Lung (tissue), 12 donors: ENCODE results near the gene FSTL1. TPM values are rescaled to one million over a fixed set of nuclear protein-coding genes. Genes with fewer than 3 reads are reported as not detected.

Source experiments
- ATAC-seq: fragments of 200-7000 bp; cut with Tn5 transposase; one replicate; pipeline ENCODE4 v1.9.1; 2020; ENCODE audit warnings: moderate number of reproducible peaks; ENCODE audit not compliant: insufficient read depth, low FRiP score
- DNase-seq, 3 donors: peaks; one replicate each; pipeline ENCODE4 v3.0.0-alpha.2; 2013 to 2017
- H3K27ac ChIP-seq, 2 donors: one replicate each; pipeline ENCODE4 v1.5.1; 2013; ENCODE audit warnings: mild to moderate bottlenecking in 2 of 2, moderate library complexity in 2 of 2, control low read depth in 1 of 2, inconsistent platforms in 1 of 2, low read depth in 1 of 2, low read length in 1 of 2
- H3K27me3 ChIP-seq, 3 donors: one replicate each; pipeline ENCODE4 v1.5.1; 2013; ENCODE audit warnings: low read length in 2 of 3; ENCODE audit not compliant: control insufficient read depth in 3 of 3, insufficient read depth in 3 of 3
- H3K36me3 ChIP-seq, 4 donors: one replicate each; pipeline ENCODE4 v1.5.1; 2013; ENCODE audit warnings: low read length in 4 of 4, mild to moderate bottlenecking in 1 of 4, moderate library complexity in 1 of 4; ENCODE audit not compliant: control insufficient read depth in 4 of 4, insufficient read depth in 4 of 4
- H3K4me1 ChIP-seq, 5 donors: one replicate each; pipeline ENCODE4 v1.5.1; 2013; ENCODE audit warnings: low read length in 5 of 5, mild to moderate bottlenecking in 2 of 5, moderate library complexity in 1 of 5; ENCODE audit not compliant: control insufficient read depth in 5 of 5, insufficient read depth in 5 of 5
- H3K4me3 ChIP-seq: one replicate; pipeline ENCODE4 v1.5.1; 2013; ENCODE audit warnings: mild to moderate bottlenecking, control low read depth, moderate library complexity
- H3K9ac ChIP-seq, 2 donors: one replicate each; pipeline ENCODE4 v1.5.1; 2013; ENCODE audit warnings: low read length in 2 of 2, control low read depth in 1 of 2; ENCODE audit not compliant: insufficient read depth in 1 of 2
- H3K9me3 ChIP-seq, 4 donors: one replicate each; pipeline ENCODE4 v1.5.1; 2013; ENCODE audit warnings: low read length in 3 of 4, mild to moderate bottlenecking in 1 of 4, moderate library complexity in 1 of 4; ENCODE audit not compliant: control insufficient read depth in 4 of 4, insufficient read depth in 3 of 4
- WGBS, 2 donors: extraction: QIAGEN DNeasy Blood & Tissue Kit; methylation state at CpG; one replicate each; pipeline ENCODE4 v1.1.7; 2013; 5-methylcytosine and 5-hydroxymethylcytosine counted together
- polyA plus RNA-seq, 2 donors: library from polyadenylated mRNA; stranded (reverse); fragments of 200-250 nt; gene quantifications; one replicate each; pipeline ENCODE4 v1.2.1, GENCODE V29; 2013
- total RNA-seq, 2 donors: library from RNA; depleted of rRNA in 1 of 2; stranded (reverse); fragments of >200 nt in 1 of 2; gene quantifications; one replicate each; pipeline ENCODE4 v1.2.1, GENCODE V29; 2014 to 2021
- TF ChIP-seq, protein P1 (sequence below): IDR thresholded peaks from 2 replicates; pipeline ENCODE4 v1.5.1; 2012; ENCODE audit warnings: mild to moderate bottlenecking; ENCODE audit errors: control extremely low read depth, extremely low read depth
- donor health status: control.
- donor health status: control.
- donor health status: Bipolar disorder and iron deficiency.
- donor health status: healthy.
- donor health status: DM: yes; HTN: yes; CAD: no.

FSTL1 gene
- total and polyA plus RNA-seq, 4 donors, result 24.9 to 544 (median 192) TPM

- TF ChIP-seq, protein P1, sequence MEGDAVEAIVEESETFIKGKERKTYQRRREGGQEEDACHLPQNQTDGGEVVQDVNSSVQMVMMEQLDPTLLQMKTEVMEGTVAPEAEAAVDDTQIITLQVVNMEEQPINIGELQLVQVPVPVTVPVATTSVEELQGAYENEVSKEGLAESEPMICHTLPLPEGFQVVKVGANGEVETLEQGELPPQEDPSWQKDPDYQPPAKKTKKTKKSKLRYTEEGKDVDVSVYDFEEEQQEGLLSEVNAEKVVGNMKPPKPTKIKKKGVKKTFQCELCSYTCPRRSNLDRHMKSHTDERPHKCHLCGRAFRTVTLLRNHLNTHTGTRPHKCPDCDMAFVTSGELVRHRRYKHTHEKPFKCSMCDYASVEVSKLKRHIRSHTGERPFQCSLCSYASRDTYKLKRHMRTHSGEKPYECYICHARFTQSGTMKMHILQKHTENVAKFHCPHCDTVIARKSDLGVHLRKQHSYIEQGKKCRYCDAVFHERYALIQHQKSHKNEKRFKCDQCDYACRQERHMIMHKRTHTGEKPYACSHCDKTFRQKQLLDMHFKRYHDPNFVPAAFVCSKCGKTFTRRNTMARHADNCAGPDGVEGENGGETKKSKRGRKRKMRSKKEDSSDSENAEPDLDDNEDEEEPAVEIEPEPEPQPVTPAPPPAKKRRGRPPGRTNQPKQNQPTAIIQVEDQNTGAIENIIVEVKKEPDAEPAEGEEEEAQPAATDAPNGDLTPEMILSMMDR, result no peak
- 90 to 95% methylated on average over 4 of the region's 4 CpGs for WGBS, 2 donors
- no peak for ATAC-seq
- Histone ChIP-seq H3K9ac (no peak overlapping the region), H3K27me3 (no peaks in the 10 kb centered on the region), H3K36me3 (peaks cover 0 to 24% (median 1%) of the 10 kb centered on the region in 4 donors), H3K4me3 (no peak overlapping the region), H3K27ac (no peak overlapping the region), H3K9me3 (no peaks in the 10 kb centered on the region), H3K4me1 (peaks cover 9 to 51% (median 39%) of the 10 kb centered on the region in 5 donors)
- DNase-seq, result no peak
Observed at GRCh38 chr3:120433662-120434331, 17.0 kb downstream of the FSTL1 start.

GRCh38 chr3:120432150-120432860 lies 18.5 kb downstream of the FSTL1 start:
- Histone ChIP-seq H3K4me3 (no peak overlapping the region), H3K4me1 (peaks cover 10 to 42% (median 34%) of the 10 kb centered on the region in 5 donors), H3K27me3 (no peaks in the 10 kb centered on the region), H3K36me3 (peaks cover 0 to 23% (median 1%) of the 10 kb centered on the region in 4 donors), H3K9me3 (no peaks in the 10 kb centered on the region), H3K27ac (peak overlapping the region in 1 of 2 donors; percentile 26), H3K9ac (peak overlapping the region in 1 of 2 donors; percentile 69)
- TF ChIP-seq, protein P1, result no peak
- WGBS, 2 donors, result 74 to 77% methylated on average over 4 of the region's 4 CpGs
- DNase-seq (peak; percentile 81 to 91 (median 83)), ATAC-seq (no peak)

GRCh38 chr3:120429921-120430361 lies 20.9 kb downstream of the FSTL1 start:
- ATAC-seq (no peak), DNase-seq (peak in 1 of 3 donors; percentile 27)
- Histone ChIP-seq H3K9ac (no peak overlapping the region), H3K36me3 (peaks cover 0 to 25% (median 5%) of the 10 kb centered on the region in 4 donors), H3K9me3 (no peaks in the 10 kb centered on the region), H3K4me1 (peaks cover 10 to 48% (median 47%) of the 10 kb centered on the region in 5 donors), H3K27ac (peak overlapping the region in 1 of 2 donors; percentile 49), H3K27me3 (no peaks in the 10 kb centered on the region), H3K4me3 (no peak overlapping the region)
- 87 to 88% methylated on average over 1 of the region's 1 CpG for WGBS, 2 donors
- TF ChIP-seq, protein P1, result no peak
